NT2/D1 (cell line): ENCODE results near the gene SRBD1.

Source experiments
- SUZ12 ChIP-seq: IDR thresholded peaks from 2 replicates; pipeline ENCODE4 v1.6.1; 2011; ENCODE audit not compliant: insufficient read length, insufficient read depth; ENCODE audit errors: extremely low read depth
- YY1 ChIP-seq: IDR thresholded peaks from 2 replicates; pipeline ENCODE4 v1.6.1; 2011; ENCODE audit not compliant: insufficient read length, insufficient read depth
- ZNF274 ChIP-seq: IDR thresholded peaks from 2 replicates; pipeline ENCODE4 v1.6.1; 2011; ENCODE audit warnings: mild to moderate bottlenecking, low read depth, low read length

- no peak for TF ChIP-seq ZNF274
- TF ChIP-seq YY1: no peak
- TF ChIP-seq SUZ12: no peak
These were observed 28.5 kb downstream of the SRBD1 start for GRCh38 chr2:45582522-45582921.
